PFSK-1 (cell line): Measurements from ENCODE around the gene POLR3A.

Experiments used
- FOXP2 ChIP-seq: optimal IDR thresholded peaks from 2 replicates; pipeline ENCODE3; 2011; ENCODE audit warnings: borderline replicate concordance, control low read depth, inconsistent platforms; ENCODE audit not compliant: insufficient read depth; ENCODE audit errors: extremely low read length, extremely low read depth
- POLR2AphosphoS5 ChIP-seq: IDR thresholded peaks from 2 replicates; pipeline ENCODE4 v1.6.1; 2012; ENCODE audit warnings: low read depth, mild to moderate bottlenecking, control low read depth, low read length, moderate library complexity
- REST ChIP-seq, 2 experiments: IDR thresholded peaks; 2 replicates each; pipeline versions ENCODE4 v1.6.1 to v1.8.0; 2011 to 2012; ENCODE audit warnings: low read depth in 2 of 2, low read length in 2 of 2, control low read depth in 1 of 2, inconsistent platforms in 1 of 2, mild to moderate bottlenecking in 1 of 2, moderate library complexity in 1 of 2; ENCODE audit not compliant: insufficient read depth in 1 of 2

GRCh38 chr10:78035437-78035836, 6.1 kb upstream of the POLR3A start:
- TF ChIP-seq POLR2AphosphoS5 (no peak), FOXP2 (no peak), REST (IDR thresholded peaks at IDR 0.05; ENCODE audit: insufficient read depth in 1 of 2, low read depth in 2 of 2, low read length in 2 of 2) (no peak)
